GM18520 (cell line): Measurements from ENCODE around the gene FMO5.
"Not testable (repeated sequence)": the region's sequence is repeated elsewhere in the genome, so short reads cannot be mapped to it uniquely, and the experiment has no call there.

Source experiments
- ATAC-seq: cut with Tn5 transposase; IDR thresholded peaks from one replicate; pipeline ENCODE4 v1.9.1; 2021; ENCODE audit not compliant: unreplicated experiment

FMO5 gene

GRCh38 chr1:147209825-147210821, 15.0 kb downstream of the FMO5 start:
- ATAC-seq, result no peak

- ATAC-seq, result no peak
Measured at GRCh38 chr1:147208619-147209018, 16.5 kb downstream of the FMO5 start.

GRCh38 chr1:147207192-147207591, 17.9 kb downstream of the FMO5 start:
- ATAC-seq, result no peak

- no peak for ATAC-seq
Measured at GRCh38 chr1:147204080-147204479, 21.1 kb downstream of the FMO5 start.

- no peak for ATAC-seq
Measured at GRCh38 chr1:147202576-147202975, 22.6 kb downstream of the FMO5 start.

GRCh38 chr1:147201786-147202185, 23.4 kb downstream of the FMO5 start:
- no peak for ATAC-seq

GRCh38 chr1:147201276-147201675, 23.9 kb downstream of the FMO5 start:
- no peak for ATAC-seq

- not testable (repeated sequence) for ATAC-seq
Measured at GRCh38 chr1:147197324-147197723, 27.8 kb downstream of the FMO5 start.

GRCh38 chr1:147189514-147189913, 35.6 kb downstream of the FMO5 start:
- no peak for ATAC-seq

GRCh38 chr1:147185432-147185831, 39.7 kb downstream of the FMO5 start:
- no peak for ATAC-seq

GRCh38 chr1:147177611-147178380, 47.3 kb downstream of the FMO5 start:
- ATAC-seq, result no peak

- peak; percentile 74 for ATAC-seq
Measured at GRCh38 chr1:147172168-147173016, 52.7 kb downstream of the FMO5 start, which contains the start of gene PRKAB2. TSS of gene PRKAB2 (minus strand) at chr1:147172470. CDS start at chr1:147172144, 326 bp downstream.

GRCh38 chr1:147171399-147172167, 53.6 kb downstream of the FMO5 start:
- no peak for ATAC-seq

- ATAC-seq, result no peak
Measured at GRCh38 chr1:147169840-147170674, 55.1 kb downstream of the FMO5 start.

- ATAC-seq, result no peak
Measured at GRCh38 chr1:147169171-147169570, 56.0 kb downstream of the FMO5 start.

GRCh38 chr1:147168626-147169058, 56.5 kb downstream of the FMO5 start:
- ATAC-seq, result no peak

- ATAC-seq, result no peak
Measured at GRCh38 chr1:147167365-147167764, 57.8 kb downstream of the FMO5 start.

GRCh38 chr1:147163019-147163418, 62.1 kb downstream of the FMO5 start:
- no peak for ATAC-seq

GRCh38 chr1:147162093-147162492, 63.0 kb downstream of the FMO5 start:
- no peak for ATAC-seq
